Brain microvascular endothelial cell (primary cell): ENCODE results near the gene GALNS.

Source experiments
- DNase-seq: peaks from one replicate; pipeline ENCODE4 v3.0.0-alpha.2; 2020
- H3K27ac ChIP-seq: fragments of 250-450 bp; sonication (Bioruptor Pico); 2 replicates; pipeline ENCODE4 v1.5.1; 2020; ENCODE audit warnings: mild to moderate bottlenecking, moderate library complexity
- H3K27me3 ChIP-seq: fragments of 250-450 bp; sonication (Bioruptor Pico); replicated peaks from 2 replicates; pipeline ENCODE4 v1.5.1; 2020; ENCODE audit warnings: mild to moderate bottlenecking
- H3K36me3 ChIP-seq: fragments of 250-450 bp; sonication (Bioruptor Pico); replicated peaks from 2 replicates; pipeline ENCODE4 v1.5.1; 2020; ENCODE audit warnings: mild to moderate bottlenecking
- H3K4me3 ChIP-seq: 2 replicates; pipeline ENCODE4 v1.5.1; 2011; ENCODE audit warnings: low read depth, mild to moderate bottlenecking, control low read depth, low read length, moderate library complexity
- CTCF ChIP-seq: IDR thresholded peaks from 2 replicates; pipeline ENCODE4 v1.5.1; 2011; ENCODE audit warnings: low read depth, mild to moderate bottlenecking, moderate library complexity, low read length, control low read depth, inconsistent platforms; ENCODE audit errors: missing control alignments
- in situ Hi-C: cut with HindIII; loops from 2 replicates; pipeline ENCODE4 v1.10.0; 2017; ENCODE audit warnings: low sequenced_read_pairs, low pct_ligation_motif_present

Gene GALNS

DNA sequence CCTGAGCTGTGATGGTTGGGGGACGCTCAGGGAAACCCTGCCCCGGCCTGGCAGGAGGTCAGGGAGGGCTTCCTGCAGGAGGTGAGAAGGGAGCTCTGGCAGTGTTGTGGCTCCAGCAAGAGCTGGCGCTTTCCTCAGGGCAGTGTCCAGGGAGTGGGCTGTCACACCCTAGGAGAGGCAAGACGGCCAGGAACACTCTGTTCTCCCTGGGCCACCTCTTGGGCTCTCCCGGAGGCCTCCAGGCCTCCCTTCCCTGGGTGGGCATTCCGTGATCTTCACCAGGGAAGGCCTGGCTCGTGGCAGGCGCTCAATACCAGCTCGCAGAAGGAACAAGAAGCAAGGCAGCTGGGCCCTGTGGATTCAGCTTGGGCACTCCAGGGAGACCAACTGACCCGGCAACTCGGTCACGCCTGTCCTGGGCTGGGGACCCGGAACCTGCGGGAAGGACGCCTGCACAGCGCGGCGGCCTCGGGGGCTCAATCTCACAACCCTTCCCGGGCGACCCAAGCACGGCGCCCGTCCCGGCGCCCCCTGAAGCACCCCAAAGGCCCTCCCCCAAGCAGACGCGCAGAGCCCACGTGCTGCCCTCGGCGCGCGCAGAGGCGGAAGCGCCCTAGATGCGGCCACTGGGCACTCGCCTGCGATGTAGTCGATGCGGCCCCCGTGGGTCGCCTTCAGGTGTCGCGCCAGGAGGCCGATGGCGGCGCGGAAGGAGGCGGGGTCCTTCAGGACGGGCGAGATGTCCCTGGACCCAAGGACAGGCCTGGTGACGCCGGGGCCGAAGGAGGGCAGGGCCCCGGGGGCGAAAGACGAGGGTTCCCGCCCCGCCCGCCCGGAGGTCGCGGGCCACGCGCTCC lies 45.6 kb downstream of the GALNS start:
- H3K36me3 ChIP-seq, result peaks cover 13% of the 10 kb centered on the region
- peak overlapping the region; percentile 70 for H3K4me3 ChIP-seq
- TF ChIP-seq CTCF, result no peak
- no peaks in the 10 kb centered on the region for H3K27me3 ChIP-seq
- peak; percentile 51 for DNase-seq
- in situ Hi-C loops, result no loop called here
- peak overlapping the region; percentile 84 for H3K27ac ChIP-seq

GRCh38 chr16:88810166-88810911 lies 46.4 kb downstream of the GALNS start:
- in situ Hi-C loops, result no loop called here
- Histone ChIP-seq H3K27me3 (no peaks in the 10 kb centered on the region), H3K27ac (peak overlapping the region; percentile 84), H3K36me3 (peaks cover 13% of the 10 kb centered on the region), H3K4me3 (peak overlapping the region; percentile 70)
- no peak for DNase-seq
- no peak for TF ChIP-seq CTCF

DNA sequence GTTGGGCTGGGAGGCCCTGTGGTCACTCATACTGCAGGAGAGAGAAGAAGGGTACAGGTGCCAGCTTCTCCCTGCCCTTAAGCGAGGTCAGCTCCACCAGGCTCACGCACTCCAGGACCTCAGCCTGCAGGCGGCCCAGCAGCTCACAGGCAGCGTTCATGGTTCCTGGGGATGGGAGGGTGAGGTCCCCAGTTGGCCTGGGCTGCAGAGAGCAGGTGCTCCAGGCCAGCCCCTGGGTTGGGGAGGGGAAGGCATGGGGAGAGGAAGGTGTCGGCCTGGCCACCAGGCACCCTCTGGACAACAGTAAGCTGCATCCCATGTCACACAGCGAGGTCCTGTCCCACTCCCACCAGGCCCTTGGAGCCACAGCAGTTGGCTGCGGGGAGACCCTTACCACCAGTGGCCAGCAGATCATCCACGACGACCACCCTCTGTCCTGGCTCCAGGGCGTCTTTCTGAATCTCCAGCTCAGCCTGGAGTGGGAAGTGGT lies 47.0 kb downstream of the GALNS start:
- no peak overlapping the region for H3K4me3 ChIP-seq
- no peak overlapping the region for H3K27ac ChIP-seq
- in situ Hi-C loops, result no loop called here
- no peak for TF ChIP-seq CTCF
- no peaks in the 10 kb centered on the region for H3K27me3 ChIP-seq
- peaks cover 13% of the 10 kb centered on the region for H3K36me3 ChIP-seq
- no peak for DNase-seq

DNA sequence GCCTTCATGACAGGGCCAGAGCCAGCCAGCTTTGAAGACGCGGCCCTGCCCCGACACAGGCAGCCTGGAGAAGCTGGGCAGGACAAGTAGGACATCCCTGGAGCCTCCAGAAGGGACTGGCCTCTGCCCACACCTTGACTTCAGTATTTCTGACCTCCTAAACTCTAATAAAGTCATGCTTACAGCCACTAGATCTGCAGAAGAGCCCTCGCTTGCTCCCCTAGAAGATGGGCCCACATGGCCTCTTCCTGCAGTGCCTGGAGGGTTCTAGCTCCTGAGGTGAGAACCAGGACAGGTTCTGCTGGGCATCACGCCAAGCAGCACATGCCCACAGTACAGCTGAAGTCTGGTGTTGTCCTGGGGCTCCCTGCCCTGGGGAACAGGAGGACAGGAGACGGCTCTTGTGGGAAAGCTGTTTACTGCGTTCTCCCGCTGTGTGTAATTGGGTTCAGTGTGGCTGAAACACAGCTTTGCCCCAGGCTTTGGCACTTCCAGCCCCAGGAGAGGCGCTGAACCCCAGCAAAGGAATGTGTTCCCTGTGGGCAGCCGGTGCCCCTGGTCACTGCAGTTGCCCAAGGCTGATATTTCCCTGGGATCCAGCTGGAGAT lies 47.6 kb downstream of the GALNS start:
- Histone ChIP-seq H3K27ac (no peak overlapping the region), H3K36me3 (peaks cover 13% of the 10 kb centered on the region), H3K4me3 (no peak overlapping the region), H3K27me3 (no peaks in the 10 kb centered on the region)
- in situ Hi-C loops, result no loop called here
- DNase-seq, result no peak
- TF ChIP-seq CTCF, result no peak

DNA sequence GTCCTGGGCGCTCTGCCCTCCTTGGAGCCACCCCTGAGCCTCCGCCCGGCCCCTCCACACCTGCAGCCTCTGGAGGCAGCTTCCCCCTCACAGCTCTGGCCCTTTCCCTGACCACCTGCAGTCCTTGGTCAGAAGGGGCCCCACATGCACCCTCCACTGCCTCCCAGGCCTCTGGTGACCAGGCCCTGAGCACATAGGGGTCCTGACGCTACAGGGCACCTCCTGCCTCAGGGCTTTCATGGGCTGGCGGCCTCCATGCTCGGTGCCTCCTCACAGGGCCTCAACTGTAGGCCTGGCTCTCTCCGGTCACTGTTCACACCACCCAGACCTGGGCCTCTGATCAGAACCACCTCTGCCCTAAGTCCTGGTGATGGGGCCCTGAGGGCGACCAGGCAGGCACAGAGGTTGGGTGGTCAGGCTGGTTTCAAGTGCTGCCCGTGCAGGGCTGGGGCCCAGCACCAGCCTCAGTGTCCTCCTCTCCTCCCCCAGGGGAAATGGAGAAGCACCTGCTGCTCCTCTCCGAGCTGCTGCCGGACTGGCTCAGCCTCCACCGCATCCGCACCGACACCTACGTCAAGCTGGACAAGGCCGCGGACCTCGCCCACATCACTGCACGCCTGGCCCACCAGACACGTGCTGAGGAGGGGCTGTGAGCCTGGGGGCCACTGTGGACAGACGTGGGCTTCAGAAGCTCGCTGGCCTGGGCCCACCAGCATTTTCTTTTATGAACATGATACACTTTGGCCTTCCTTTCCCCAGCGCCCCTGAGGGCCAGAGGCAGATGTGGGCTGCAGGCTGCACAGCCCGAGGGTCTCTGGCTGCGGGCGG lies 48.9 kb downstream of the GALNS start:
- H3K4me3 ChIP-seq, result no peak overlapping the region
- H3K27me3 ChIP-seq, result no peaks in the 10 kb centered on the region
- in situ Hi-C loops, result no loop called here
- no peak for TF ChIP-seq CTCF
- H3K36me3 ChIP-seq, result peaks cover 13% of the 10 kb centered on the region
- DNase-seq, result no peak
- H3K27ac ChIP-seq, result no peak overlapping the region
